ENCODE measurements around the gene PNKP.

- TF ChIP-seq CTCF (IDR thresholded peaks at IDR 0.05; ENCODE audit: insufficient read depth, low read length, poor library complexity, severe bottlenecking) (no peak), EZH2phosphoT487 (conservative IDR thresholded peaks at IDR 0.05; ENCODE audit: low read length) (no peak)
These were observed 29.7 kb upstream of the PNKP start, which contains the start of gene IL4I1 for GRCh38 chr19:49896863-49897621.
